Measurements from ENCODE around the gene IFNGR2. TPM values are rescaled to one million over a fixed set of nuclear protein-coding genes. Genes with fewer than 3 reads are reported as not detected.
"Not testable (repeated sequence)": the region's sequence is repeated elsewhere in the genome, so short reads cannot be mapped to it uniquely, and the experiment has no call there.

Gene IFNGR2
- total RNA-seq, 1 donor from 2014 or later: 59.9 TPM

DNA sequence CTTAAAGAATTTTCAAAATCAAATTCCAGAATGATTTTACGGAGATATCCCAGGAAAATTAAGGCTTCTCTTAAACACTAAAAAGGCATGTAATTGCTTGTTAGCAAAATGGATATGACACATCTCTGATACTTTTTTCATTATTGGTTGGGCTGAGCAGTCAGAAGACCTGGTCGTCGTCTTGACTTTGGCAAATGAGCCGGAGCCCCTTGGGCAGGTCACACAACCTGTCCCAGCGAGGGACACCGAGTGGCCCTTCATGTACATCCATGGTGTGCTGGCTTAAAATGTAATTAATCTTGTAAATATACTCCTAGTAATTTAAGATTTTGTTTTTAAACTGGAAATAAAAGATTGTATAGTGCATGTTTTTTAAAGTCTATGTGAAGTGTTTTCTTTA, 33.9 kb downstream of the IFNGR2 start:
- DNase-seq (ENCODE audit: low read depth): no peak
- no peak overlapping the region for H3K4me3 ChIP-seq (ENCODE audit: low read depth, low read length)
- TF ChIP-seq, protein P1, sequence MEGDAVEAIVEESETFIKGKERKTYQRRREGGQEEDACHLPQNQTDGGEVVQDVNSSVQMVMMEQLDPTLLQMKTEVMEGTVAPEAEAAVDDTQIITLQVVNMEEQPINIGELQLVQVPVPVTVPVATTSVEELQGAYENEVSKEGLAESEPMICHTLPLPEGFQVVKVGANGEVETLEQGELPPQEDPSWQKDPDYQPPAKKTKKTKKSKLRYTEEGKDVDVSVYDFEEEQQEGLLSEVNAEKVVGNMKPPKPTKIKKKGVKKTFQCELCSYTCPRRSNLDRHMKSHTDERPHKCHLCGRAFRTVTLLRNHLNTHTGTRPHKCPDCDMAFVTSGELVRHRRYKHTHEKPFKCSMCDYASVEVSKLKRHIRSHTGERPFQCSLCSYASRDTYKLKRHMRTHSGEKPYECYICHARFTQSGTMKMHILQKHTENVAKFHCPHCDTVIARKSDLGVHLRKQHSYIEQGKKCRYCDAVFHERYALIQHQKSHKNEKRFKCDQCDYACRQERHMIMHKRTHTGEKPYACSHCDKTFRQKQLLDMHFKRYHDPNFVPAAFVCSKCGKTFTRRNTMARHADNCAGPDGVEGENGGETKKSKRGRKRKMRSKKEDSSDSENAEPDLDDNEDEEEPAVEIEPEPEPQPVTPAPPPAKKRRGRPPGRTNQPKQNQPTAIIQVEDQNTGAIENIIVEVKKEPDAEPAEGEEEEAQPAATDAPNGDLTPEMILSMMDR (conservative IDR thresholded peaks at IDR 0.05; ENCODE audit: low read depth, low read length): no peak

DNA sequence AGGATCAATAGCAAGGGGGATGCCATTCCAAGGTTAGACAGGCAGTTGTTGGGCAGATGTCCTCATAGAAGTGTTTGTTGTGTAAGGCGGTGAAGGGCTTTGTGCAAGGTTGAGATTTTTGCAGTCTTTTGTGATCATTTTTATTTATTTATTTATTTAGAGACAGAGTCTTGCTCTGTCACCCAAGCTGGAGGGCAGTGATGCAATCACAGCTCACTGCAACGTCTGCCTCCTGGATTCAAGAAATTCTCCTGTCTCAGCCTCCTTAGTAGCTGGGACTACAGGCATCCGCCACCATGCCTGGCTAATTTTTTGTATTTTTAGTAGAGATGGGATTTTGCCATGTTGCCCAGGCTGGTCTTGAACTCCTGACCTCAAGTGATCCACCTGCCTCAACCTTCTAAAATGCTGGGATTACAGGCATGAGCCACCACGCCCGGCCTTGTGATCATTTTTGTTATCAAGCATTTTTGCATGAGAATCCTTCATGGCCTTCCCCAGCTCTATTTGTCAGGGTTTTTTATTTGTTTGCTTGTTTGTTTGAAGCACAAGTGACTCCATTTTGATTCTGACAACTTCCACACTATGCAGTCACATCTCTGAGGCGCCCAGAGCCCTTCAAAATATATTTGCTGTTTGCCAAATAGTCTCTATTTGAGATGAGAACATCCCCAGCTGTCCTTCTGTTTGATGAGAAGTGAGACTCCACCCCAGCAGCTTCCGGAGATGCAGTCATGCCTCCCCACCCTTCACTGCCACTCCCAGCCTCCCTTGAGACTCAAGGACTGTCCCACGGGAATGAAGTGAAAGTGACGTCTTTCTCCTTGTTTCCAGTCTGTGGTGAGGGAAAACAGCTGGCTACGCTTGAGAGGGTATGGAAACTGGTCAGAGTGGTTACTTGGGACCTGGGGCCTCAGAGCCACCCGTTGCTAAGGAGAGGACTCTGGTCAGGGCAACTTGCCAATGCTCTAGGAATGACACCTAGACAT, 38.6 kb downstream of the IFNGR2 start:
- TF ChIP-seq, protein P1 (conservative IDR thresholded peaks at IDR 0.05; ENCODE audit: low read depth, low read length): no peak
- H3K4me3 ChIP-seq (ENCODE audit: low read depth, low read length): no peak overlapping the region
- peak; percentile 77 for DNase-seq (ENCODE audit: low read depth)

DNA sequence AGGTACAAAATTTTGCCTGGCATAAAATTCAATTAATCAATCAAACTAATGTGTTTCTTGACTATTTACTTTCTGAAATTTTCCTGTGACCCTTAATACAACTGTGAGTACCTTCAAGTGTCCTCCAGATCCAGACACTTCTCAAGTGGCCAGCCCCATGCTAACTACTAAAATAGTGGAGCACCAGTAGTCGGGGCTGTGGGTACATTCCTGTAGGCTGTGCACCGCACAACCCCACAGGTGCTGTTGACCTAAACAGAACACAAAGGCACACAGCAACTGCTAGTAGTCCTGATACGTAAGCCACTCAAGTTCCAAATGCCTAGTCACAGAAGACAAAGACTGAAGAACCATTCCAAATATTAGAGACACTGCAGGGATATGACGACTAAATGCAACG, 40.0 kb downstream of the IFNGR2 start:
- no peak for DNase-seq (ENCODE audit: low read depth)
- TF ChIP-seq, protein P1 (conservative IDR thresholded peaks at IDR 0.05; ENCODE audit: low read depth, low read length): no peak

DNA sequence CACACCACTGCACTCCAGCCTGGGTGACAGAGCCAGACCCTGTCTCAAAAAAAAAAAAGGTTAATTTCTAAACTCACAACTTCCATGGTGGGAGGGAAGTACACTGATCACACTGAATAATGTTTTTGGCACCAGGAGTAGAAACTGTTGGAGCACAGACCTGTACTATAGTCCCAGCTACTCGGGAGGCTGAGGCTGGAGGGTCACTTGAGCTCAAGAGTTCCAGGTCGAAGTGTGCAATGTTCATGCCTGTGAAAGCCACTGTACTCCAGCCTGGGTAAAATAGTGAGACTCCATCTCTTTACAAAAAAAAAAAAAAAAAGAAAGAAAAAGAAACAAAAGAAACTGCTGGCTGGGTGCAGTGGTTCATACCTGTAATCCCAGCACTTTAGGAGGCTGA, 41.3 kb downstream of the IFNGR2 start:
- no peak overlapping the region for H3K4me3 ChIP-seq (ENCODE audit: low read depth, low read length)
- TF ChIP-seq, protein P1 (conservative IDR thresholded peaks at IDR 0.05; ENCODE audit: low read depth, low read length): no peak
- no peak for DNase-seq (ENCODE audit: low read depth)

More for the DNA sequence above, 40.0 kb downstream of the IFNGR2 start:
- no peak overlapping the region for H3K4me3 ChIP-seq (ENCODE audit: low read depth, low read length)

DNA sequence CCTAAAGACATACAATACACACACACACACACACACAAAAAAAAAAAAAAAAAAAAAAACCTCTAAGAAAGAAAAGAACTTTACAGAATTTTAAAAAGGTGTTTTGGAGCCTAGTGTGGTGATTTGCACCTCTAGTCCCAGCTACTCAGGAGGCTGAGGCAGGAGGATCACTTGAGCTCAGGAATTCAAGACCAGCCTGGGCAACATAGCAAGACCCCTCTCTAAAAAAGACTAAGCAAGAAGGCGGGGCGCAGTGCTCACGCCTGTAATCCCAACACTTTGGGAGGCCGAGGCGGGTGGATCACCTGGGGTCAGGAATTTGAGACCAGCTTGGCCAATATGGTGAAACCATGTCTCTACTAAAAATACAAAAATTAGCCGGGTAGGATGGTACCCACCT, 43.4 kb downstream of the IFNGR2 start:
- not testable (repeated sequence) for DNase-seq (ENCODE audit: low read depth); H3K4me3 ChIP-seq (ENCODE audit: low read depth, low read length)

DNA sequence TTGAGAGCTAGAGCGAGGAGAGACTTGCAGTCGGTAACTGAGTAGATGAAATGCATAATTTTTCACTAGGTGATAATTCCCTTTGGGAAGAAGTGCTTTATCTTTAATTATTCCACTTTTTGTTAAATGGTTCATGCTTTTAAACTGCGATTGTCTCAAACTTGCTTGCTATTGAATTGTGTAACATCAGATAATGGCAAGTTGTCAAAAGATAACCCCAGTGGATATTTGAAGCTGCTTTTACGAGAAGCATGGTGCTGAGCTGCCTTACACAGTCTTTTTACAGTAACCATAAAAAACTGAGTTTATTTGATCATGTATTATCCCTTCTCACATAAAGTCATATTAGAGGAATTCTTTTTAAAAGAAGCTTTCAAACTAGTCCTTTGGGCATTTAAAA, 46.4 kb downstream of the IFNGR2 start:
- DNase-seq (ENCODE audit: low read depth): no peak
- H3K4me3 ChIP-seq (ENCODE audit: low read depth, low read length): no peak overlapping the region
- TF ChIP-seq, protein P1 (conservative IDR thresholded peaks at IDR 0.05; ENCODE audit: low read depth, low read length): no peak

DNA sequence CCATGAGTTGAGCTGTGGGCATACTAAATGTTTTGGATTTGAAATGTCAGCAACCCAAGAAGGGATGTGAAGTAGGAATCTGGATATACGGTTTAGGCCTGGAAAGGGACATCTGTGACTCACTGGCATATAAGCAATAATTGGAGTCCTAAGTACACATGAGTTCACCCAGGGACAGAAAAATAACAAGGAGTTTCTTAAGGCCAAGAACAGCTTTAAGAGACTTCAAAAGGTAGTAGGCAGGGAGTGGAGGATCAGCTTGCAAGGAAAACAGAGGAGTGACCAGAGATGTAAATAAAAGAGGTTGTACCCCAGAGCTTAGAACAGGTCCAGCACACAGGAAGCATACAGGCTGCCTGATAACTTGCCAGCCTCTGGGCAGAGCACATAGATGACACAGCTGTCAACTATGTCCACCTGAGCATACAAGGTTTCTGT, 48.4 kb downstream of the IFNGR2 start:
- TF ChIP-seq, protein P1 (conservative IDR thresholded peaks at IDR 0.05; ENCODE audit: low read depth, low read length): no peak
- DNase-seq (ENCODE audit: low read depth): no peak
- H3K4me3 ChIP-seq (ENCODE audit: low read depth, low read length): no peak overlapping the region
